NCI-H2081 (cell line): ENCODE data around the gene ZSWIM7.

Source experiments
- DNase-seq, 2 experiments: peaks; one replicate each; lab custom pipeline; 2025; lab: John Stamatoyannopoulos, UW

ZSWIM7 gene

DNA sequence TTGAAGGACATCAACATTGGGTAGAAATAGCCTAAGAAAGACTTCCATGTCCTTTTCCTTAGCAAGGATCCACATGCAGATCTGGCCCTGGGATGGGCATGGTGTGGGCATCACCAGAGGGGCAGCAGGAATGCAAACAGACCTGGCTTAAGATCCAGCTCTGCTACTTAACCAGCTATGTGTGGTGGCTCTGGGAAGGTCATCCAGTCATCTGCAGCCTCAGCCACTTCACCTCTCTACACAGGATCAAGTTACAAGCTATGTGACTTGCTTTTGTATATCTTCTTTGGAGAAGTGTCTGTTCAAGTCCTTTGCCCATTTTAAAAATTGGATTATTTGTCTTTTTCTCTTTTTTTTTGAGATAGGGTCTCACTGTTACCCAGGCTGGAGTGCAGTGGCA, 68.1 kb downstream of the ZSWIM7 start:
- no peak for DNase-seq

DNA sequence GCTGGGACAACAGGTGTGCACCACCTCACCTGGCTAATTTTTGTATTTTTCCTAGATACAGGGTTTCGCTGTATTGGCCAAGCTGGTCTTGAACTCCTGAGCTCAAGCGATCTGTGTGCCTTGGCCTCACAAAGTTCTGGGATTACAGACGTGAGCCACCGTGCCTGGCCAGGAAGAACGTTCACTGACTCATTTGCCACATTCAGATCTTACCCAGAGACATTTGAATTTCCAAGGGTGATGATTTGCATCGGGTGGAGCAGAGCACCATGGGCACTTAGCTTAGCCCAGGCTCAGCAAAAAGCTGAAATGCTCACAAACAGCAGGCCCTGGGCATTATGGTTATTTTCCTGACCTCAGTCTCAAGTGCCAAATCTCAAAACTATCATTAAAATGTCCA, 69.1 kb downstream of the ZSWIM7 start:
- no peak for DNase-seq

DNA sequence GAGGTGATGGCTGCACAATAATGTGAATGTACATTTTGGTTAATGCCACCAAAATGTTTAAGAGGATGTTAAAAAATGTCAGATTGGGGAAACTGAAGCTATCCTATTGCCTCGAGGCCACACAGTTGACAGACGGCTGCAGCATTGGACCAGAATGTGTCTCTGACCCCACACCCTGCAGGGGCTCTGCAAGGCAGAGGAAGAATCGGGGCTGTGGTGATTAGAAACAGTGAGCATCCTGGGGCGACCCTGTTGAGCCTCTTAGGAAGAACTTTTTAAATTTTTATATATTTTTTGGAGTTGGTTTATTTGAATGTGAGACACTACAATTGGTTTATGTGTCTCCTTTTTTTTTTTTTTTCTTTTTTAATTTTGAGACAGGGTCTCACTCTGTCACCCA, 69.6 kb downstream of the ZSWIM7 start:
- no peak for DNase-seq

DNA sequence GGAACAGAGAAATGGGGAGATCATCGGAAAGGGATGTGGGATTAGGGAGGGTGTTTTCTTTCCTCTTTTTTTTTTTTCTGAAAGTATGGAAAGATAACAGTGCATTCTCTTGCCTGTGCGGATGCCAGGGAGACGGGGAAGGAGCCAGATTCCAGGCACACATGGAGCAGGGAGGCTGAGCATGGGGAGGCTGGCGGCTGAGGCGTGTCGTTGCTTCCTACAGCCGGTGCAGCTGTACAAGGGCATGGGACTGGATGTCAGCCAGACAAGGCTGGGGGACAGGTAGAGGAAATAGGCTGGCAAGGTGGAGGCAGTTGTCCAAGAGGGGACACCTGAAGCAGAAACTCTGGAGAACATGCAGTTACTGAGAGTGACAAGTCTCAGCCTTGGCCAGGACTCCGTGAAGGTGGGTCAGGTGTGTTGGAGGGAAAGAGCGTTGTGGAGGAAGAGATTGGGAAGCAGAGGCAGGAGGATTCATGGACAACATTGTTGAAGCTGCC, 71.2 kb downstream of the ZSWIM7 start:
- DNase-seq, result no peak
